Measurements from ENCODE around the gene LITAF.
"Not testable (repeated sequence)": the region's sequence is repeated elsewhere in the genome, so short reads cannot be mapped to it uniquely, and the experiment has no call there.

Gene LITAF

DNA sequence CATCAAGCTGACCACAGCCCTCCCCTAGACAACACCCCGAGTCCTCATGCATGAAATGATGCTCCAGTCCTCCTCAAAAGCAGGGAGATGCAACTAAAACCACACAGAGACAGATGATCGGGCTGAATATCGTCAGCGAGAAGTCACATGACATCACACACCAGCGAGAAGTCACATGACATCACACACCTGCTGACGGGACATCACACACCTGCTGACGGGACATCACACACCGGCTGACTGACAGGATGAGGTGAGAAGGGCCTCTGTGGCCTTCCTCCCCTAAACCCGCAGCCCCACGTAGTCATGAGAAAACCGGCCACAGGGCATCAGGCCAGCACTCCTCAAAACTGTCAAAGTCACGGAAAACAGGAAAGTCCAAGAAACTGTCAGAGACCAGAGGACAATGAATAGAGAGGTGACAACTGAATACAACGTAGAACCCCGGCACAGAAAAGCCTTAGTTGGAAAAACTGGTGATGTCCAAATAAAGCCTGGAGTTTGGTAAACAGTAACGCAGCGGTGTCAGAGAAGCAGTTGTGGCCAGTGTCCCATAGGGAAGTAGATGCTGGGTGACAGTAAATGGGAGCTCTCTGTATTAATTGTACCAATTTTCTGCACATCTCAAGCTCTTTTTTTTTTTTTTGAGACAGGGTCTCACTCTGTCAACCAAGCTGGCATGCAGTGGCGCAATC lies 14.3 kb downstream of the LITAF start:
- no peak for DNase-seq (ENCODE audit: low read depth)

DNA sequence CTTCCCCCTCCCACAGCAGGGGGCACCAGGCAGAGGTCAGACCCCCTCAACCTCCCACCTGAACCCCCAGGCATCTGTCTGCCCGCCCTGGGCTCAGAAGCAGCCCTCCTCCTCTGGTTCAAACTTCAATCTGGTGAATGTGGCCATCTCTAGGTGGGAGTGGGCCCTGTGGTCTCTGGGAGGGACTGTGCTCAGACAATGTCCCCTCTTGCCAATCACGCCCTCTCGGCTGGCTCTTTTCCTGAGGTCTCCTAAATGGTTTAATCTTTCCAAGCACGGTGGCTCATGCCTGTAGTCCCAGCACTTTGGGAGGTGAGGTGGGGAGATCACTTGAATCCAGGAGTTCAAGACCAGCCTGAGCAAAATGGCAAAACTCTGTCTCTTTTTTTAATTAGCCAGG lies 15.2 kb downstream of the LITAF start:
- no peak for DNase-seq (ENCODE audit: low read depth)

DNA sequence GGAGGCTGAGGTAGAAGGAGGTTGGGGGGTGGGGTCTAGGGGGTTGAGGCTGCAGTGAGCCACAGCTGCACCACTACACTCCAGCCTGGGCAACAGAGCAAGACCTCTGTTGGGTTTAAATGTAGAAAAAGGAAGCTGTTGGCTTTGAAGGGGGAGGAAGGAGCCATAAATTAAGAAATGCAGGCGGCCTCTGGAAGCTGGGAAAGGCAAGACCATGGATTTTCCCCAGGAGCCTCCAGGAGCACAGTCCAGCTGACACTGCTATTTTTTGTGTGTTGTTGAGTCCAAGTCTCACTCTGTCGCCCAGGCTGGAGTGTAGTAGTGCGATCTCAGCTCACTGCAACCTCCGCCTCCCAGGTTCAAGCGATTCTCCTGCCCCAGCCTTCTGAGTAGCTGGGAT lies 15.9 kb downstream of the LITAF start:
- no peak for DNase-seq (ENCODE audit: low read depth)

DNA sequence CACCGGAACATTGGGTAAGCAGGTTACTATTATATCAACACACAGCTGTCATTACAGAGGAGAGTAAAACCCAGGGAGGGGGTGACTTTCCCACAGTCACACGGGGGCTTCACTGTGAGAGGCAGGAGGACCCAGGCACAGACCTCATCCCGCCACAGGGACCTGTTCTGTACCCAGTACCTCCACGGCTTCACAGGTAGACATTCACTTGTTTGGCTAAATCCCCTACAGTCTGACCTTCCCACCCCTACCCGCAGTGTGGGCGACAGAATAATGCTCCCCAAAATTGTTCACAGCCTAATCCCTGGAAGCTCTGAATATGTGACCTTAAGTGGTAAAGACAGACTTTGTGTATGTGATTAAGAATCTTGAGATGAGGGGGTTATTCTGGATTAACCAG lies 16.5 kb downstream of the LITAF start:
- no peak for DNase-seq (ENCODE audit: low read depth)

DNA sequence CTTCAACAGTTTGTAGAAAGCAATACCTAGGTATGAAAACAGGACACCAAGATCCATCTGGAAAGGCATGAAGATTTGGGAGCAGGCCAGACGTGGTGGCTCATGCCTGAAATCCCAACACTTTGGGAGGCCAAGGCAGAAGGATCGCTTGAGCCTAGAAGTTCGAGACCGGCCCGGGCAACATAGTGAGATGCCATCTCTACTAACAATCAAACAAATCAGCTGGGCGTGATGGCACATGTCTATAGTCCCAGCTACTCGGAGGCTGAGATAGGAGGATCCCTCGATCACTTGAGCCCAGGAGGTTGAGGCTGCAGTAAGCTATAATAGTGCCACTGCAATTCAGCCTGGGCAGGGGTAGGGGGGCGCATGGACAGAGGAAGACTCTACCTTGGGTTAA lies 20.3 kb downstream of the LITAF start:
- no peak for DNase-seq (ENCODE audit: low read depth)

DNA sequence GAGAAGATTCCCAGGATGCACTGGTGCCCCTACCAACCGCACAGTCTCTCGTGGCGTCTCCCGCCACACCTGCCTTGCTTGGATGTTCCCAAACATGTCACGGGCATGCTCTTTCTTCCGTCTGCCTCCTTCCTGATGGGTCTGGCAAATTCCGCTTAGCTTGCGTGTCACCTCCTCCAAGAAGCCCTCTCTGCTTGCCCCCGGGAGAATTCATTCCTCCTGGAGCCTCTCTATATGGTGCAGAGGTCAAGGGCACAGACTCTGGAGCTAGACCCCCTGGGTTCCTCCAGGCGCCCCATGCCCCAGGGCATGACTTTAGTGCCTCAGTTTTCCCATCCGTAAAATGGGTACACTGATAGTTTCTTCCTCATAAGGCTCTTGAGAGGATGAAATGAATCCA lies 21.1 kb downstream of the LITAF start:
- no peak for DNase-seq (ENCODE audit: low read depth)

DNA sequence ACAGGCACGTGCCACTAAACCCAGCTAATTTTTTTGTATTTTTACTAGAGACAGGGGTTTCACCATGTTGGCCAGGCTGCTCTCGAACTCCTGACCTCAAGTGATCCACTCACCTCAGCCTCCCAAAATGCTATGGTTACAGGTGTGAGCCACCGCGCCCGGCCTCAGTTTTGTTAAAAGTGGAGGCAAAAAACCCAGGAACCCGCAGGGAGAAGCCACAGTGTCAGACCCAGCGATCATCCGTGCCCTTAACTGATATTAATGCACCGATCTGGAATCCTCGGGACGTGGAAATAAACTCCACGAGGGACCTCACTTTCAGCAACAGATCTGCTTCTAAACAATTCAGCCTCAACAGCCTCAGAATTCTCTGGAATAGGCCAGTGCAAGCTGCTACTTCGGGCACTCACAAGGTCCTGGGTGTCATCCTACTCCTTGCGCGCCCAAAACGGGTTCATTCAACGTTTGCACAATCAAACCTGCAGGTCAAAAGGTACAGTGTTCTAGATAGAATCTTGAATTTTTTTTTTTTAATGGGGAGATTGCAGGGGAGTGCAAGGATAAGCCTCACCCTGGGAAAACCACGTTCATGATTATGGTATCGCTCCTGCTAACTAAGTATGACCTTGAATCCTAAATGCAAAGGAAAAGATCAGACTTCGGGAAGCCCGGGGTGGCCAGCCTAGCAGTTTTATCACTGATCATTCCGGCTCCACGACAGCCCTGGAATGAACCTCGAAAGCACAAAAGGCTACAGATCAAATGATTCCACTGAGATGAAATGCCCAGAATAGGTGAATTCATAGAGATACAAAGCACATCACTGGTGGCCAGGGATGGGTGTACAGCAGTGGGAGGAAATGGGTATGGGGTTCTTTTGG lies 22.4 kb downstream of the LITAF start:
- DNase-seq (ENCODE audit: low read depth) = no peak

DNA sequence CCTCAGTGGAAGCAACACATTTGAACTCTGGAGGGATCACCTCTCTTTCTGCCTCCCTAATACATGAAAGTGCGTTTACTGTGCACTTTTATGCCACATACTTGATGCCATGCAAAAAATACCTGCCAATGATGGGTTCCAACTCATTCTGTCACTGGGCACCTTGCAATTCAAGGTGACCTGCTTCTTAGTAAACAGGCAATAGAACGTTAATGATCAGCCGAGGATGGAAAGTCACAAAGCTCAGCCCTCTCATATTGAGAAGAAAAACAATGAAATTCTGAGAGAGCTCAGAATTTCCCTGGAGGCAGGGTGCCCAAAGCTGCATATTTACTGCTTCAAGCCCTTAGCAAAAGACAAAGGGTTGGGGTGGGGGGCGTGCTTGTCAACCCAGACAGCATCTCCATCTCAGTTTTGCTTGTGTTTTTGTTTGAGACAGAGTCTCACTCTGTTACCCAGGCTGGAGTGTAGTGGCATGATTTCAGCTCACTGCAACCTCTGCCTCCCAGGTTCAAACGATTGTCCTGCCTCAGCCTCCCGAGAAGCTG lies 23.2 kb downstream of the LITAF start:
- no peak for DNase-seq (ENCODE audit: low read depth)

DNA sequence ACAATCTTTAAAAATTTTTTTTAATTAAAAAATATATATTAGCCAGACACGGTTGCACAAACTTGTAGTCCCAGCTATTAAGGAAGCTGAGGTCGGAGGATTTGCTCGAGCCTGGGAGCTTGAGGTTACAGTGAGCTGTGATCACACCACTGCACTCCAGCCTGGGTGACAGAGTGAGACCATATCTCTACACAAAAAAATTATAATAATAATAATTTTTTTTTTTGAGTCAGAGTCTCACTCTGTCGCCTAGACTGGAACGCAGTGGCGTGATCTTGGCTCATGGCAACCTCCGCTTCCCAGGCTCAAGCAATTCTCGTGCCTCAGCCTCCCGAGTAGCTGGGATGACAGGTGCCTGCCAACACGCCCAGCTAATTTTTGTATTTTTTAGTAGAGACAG lies 23.8 kb downstream of the LITAF start:
- no peak for DNase-seq (ENCODE audit: low read depth)

DNA sequence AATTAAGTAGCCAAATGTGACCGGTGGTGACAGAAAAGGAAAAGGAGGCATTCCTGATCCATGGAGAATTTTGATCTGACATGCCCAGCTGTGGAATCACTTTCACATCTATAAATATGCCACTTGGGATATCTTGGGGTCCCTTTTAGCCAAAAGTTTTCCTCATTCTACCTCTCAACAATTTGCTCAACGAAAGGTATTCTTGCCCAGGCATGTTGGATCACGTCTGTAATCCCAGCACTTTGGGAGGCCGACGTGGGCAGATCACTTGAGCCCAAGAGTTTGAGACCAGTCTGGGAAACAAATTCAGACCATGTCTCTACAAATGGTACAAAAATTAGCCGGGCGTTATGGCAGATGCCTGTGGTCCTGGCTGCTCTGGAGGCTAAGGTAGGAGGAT lies 24.3 kb downstream of the LITAF start:
- DNase-seq (ENCODE audit: low read depth) = no peak

DNA sequence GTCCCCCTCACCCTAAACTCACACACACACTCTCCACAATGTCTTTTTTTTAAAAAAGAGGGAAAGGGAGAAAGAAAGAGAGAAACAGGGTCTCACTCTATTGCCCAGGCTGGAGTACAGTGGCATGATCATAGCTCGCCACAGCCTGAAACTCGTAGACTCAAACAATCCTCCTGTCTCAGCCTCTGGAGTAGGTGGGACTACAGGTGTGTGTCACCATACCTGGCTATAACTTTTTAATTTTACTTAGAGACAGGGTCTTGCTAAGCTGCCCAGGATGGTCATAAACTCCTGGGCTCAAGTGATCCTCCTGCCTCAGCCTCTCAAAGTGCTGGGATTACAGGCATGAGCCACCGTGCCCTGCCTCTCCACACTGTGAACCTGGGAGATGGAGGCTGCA lies 24.9 kb downstream of the LITAF start:
- no peak for DNase-seq (ENCODE audit: low read depth)

DNA sequence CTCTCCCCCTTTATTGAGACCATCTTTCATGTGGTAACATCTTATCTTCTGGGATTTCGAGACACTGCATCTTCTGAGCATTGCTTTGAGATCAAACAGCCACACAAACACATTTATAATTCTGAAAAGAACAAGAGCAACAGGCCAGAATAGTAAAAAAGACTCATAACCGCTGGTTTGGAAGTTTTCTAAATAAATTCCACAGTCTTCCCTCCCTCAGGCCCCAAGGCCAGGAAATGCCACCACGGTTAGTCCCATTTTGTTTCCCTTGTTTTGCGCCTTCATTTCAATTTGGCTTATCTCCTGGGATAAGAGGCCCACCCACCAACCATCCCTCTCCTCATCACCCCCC lies 25.3 kb downstream of the LITAF start:
- no peak for DNase-seq (ENCODE audit: low read depth)

DNA sequence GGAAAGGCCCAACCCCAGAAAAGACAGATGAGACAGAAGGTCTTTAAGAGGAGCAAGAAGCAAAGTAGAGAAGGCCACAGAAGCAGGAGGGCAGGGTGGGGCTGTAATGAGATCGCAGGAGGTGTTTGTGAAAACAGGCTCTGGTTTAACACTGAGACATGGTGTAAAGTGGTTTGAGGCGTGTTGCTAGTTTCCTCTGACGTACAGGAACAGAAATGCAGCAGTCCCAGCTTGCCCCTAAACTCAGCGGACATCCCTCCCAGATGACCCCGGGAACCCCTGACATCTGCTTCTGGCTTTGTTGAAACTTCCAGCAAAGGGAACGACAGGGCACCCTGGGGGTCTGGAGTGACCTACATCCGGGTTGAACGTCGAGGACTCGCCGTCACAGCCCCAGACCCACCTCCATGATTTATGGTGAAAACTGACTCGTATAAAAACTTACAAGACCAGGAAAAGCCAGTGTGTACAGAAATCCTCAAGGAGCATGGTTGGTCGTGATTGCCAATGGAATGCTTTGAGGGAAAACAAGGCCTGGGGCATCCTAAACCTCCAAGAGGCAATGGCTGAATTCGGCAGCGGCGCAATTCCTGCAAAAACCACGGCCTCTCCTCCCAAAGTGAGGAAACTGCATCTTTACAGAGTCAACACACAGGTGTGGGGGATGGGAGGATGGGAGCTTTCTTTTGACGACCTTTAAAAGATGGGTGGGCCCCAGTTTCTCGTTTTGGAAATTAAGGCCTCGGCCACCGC lies 25.8 kb downstream of the LITAF start:
- DNase-seq (ENCODE audit: low read depth) = peak; percentile 33

DNA sequence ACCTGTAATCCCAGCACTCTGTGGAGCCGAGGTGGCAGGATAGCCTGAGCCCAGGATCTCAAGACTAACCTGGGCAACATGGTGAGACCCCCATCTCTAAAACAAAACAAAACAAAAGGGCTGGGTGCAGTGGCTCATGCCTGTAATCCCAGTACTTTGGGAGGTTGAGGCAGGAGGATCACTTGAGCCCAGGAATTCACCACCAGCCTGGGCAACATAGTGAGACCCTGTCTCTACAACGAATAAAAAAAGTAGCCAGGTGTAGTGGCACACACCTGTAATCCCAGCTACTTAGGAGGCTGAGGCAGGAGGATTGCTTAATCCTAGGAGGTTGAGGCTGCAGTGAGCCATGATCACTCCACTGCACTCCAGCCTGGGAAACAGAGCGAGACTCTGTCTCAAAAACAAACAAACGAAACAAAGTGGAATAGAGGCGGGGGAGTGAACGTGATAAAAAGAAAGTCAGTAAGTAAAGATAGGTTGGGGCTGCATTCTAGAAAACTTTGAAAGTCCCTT lies 28.4 kb downstream of the LITAF start:
- not testable (repeated sequence) for DNase-seq (ENCODE audit: low read depth)

DNA sequence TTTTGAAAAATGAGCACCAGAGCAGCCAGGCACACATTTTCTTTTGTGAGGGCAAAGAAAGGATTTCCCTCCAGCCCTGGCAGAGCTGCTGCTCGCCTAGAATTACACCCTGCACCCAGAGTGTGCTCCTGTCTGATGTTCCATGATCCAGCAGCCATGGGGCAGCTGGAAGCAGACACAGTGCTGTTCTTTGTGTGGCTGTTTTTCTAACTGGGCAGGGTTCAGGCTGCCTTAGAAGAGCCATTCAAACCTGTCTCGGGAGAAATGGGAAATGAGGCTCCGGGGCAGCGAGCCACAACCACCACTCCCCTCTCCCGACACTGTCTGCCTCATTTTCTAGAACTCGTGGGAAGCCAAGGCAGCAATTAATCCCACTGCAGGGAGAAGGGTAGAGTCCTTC lies 28.9 kb downstream of the LITAF start:
- no peak for DNase-seq (ENCODE audit: low read depth)

DNA sequence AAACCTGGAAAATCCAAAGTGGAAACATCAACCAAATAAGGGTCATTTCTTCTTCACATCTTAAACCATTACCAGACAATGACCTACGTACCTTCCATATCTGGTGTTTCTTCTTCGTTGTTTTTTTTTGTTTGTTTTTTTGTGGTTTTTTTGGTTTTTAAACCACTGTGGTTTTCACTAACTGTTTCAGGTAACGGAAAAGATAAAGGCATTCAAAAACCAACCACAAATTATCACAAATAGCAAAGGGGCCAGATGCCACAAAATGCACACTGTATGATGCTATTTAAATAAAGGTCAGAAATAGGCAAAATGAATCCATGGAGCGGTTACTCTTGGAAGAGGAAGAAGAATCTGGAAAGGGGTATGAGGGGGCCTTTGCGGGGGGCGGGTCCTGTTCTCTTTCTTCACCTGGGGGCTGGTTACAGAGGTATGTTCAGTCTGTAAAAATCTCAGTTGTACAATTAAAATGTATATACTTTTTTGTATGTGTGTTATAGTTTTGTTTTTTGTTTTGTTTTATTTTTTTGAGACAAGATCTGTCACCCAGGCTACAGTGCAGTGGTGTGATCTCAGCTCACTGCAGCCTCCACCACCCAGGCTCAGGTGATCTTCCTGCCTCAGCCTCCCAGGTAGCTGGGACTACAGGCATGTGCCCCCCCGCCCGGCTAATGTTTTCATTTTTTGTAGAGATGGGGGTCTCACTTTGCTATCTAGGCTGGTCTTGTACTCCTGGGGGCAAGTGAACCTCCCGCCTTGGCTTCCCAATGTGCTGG lies 29.6 kb downstream of the LITAF start:
- DNase-seq (ENCODE audit: low read depth) = no peak

DNA sequence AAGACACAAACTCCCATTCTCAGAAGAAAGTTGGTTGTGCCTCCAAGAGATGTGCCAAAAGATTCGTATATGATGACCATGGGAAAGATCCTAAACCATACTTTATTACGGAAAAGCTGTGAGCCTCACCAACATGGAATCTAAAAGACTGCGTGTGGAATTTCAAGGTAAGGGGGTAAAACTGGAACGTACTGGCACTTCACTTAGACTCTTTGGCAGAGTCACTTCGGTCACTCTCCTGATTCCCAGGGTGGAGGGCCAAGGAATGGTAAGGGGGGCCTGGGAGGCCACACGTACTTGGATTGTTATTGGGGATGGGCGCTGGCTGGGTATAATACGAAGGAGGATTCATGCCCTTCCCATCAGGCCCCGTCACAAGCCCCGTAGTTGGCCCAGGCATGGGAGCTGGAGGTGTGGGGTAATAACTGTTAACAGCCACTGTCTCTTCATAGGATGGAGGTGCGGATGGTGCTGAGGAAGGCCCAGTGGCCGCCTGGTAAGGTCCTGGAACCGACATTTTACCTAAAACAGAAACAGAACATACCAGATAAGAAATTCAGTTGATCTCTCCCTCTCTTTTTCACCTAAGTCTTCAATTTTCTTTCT lies 30.4 kb downstream of the LITAF start:
- DNase-seq (ENCODE audit: low read depth) = no peak

DNA sequence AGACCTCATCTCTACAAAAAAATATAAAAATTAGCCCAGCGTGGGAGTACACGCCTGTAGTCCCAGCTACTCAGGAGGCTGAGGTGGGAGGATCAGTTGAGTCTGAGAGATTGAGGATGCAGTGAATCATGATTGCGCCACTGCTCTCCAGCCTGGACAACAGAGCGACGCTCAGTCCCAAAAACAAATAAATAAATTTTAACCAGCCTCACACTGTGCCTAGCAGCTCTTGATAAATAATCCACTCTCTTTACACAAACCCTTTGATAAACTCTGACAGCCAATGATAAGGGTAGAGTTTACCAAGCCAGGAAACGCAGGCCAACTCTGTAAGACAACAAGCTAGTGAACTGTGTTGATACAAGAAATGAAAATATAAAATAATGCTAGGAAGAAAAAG lies 32.7 kb downstream of the LITAF start:
- DNase-seq (ENCODE audit: low read depth) = no peak

DNA sequence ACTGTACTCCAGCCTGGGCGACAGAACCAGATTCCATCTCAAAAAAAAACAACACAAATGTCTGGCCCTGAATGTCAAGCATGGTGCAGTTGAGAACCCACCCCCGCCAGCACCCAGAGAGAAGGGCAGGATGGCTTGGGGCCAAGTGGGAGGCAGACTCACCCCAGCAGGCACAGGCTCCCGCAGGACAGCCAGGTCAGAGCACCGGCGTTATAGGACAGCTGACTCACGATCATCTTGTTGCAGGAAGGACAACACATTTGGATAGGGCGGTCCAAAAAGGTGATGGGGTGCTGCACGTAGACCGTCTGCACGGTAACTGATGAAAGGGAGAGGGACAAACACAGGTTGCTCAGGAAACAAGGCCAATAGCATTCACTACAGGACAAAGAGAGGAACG lies 33.3 kb downstream of the LITAF start:
- no peak for DNase-seq (ENCODE audit: low read depth)

DNA sequence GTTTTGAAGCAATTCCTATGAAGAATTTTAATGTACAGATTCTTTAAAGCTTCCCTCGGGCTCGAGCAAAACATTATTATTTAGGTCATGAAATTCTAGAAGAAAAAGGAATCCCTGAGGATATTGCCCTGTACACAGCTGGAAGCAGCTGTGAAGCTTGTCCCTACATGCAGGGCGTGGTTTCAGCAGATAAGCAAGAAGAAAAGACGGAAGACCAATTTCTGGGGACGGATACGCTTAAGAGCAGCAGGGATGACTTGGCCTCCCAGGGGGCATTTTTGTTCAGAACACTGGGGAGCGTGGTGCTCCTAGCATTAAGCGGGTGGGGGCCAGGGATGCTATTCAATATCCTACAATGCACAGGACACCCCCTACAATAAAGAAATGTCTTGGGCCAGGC lies 34.3 kb downstream of the LITAF start:
- no peak for DNase-seq (ENCODE audit: low read depth)

DNA sequence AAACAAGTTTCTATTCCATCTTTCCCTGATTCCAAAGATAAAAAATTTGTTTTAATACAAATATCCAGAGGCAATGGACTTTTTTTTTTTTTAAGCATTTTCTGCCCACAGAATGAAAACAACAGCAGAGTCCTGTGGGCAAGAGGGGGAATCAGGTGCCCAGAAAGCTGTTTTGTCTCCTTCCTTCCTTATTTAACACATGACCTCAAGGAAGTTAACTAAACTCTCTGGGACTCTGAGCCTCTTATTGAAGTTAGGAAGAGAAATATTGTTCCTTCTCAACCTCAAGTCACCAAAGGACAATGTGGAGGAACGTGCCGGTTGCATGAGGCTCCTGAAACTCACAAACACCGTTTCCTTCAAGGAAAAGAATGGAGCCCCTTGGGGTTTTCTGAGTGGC lies 34.9 kb downstream of the LITAF start:
- DNase-seq (ENCODE audit: low read depth) = no peak

Data from activated T-cell treated with anti-CD3 and anti-CD28 coated beads for 24 hours (primary cell).